Esophagus muscularis mucosa (tissue), 4 donors: ENCODE measurements around the gene FASTK. TPM values are rescaled to one million over a fixed set of nuclear protein-coding genes. Genes with fewer than 3 reads are reported as not detected.

Source experiments
- DNase-seq: peaks from one replicate; pipeline ENCODE4 v3.0.0-alpha.2; 2017; ENCODE audit errors: extremely low spot score
- H3K27ac ChIP-seq, 4 donors: fragments of 200-600 bp; sonication (generic); replicated peaks in 1 of 4; 1 replicate in 3 of 4; 2 replicates in 1 of 4; pipeline ENCODE4 v1.5.1; 2016 to 2019; ENCODE audit warnings: mild to moderate bottlenecking in 1 of 4
- H3K27me3 ChIP-seq, 4 donors: fragments of 200-600 bp; sonication (generic); one replicate each; pipeline versions ENCODE4 v1.5.1 to v1.6.0; 2016 to 2019
- H3K36me3 ChIP-seq, 4 donors: fragments of 200-600 bp; sonication (generic); one replicate each; pipeline ENCODE4 v1.5.1; 2016 to 2019
- H3K4me1 ChIP-seq, 4 donors: fragments of 200-600 bp; sonication (generic); one replicate each; pipeline ENCODE4 v1.5.1; 2016 to 2019
- H3K4me3 ChIP-seq, 4 donors: fragments of 200-600 bp; sonication (generic); 1 replicate in 2 of 4; 2 replicates in 2 of 4; pipeline ENCODE4 v1.5.1; 2016 to 2019; ENCODE audit warnings: mild to moderate bottlenecking in 4 of 4, moderate library complexity in 1 of 4
- H3K9me3 ChIP-seq, 4 donors: fragments of 200-600 bp; sonication (generic); 1 replicate in 3 of 4; 2 replicates in 1 of 4; pipeline ENCODE4 v1.5.1; 2016 to 2019
- CTCF ChIP-seq, 3 experiments: fragments of 200-600 bp in 2 of 3; fragments of 450-650 bp in 1 of 3; sonication (generic) in 2 of 3; IDR thresholded peaks; one replicate each; pipeline ENCODE4 v1.5.1; 2017 to 2019; ENCODE audit warnings: antibody characterized with exemption in 3 of 3, mild to moderate bottlenecking in 2 of 3, moderate library complexity in 1 of 3
- EP300 ChIP-seq: sonication (generic); formaldehyde crosslinking; IDR thresholded peaks from one replicate; pipeline ENCODE4 v1.6.1; 2017; ENCODE audit warnings: antibody characterized with exemption
- POLR2A ChIP-seq: fragments of 450-650 bp; IDR thresholded peaks from one replicate; pipeline ENCODE4 v1.6.1; 2017; ENCODE audit warnings: antibody characterized with exemption, moderate library complexity, mild to moderate bottlenecking, low read depth
- POLR2AphosphoS5 ChIP-seq, 2 donors: sonication (generic); formaldehyde crosslinking; IDR thresholded peaks; one replicate each; pipeline ENCODE4 v1.6.1; 2017; ENCODE audit warnings: antibody characterized with exemption in 2 of 2
- WGBS: methylation state at CpG from one replicate; pipeline ENCODE4 v1.1.5; 2018; 5-methylcytosine and 5-hydroxymethylcytosine counted together
- intact Hi-C: fragments of 100-400 bp; cut with DNase I; formaldehyde crosslinking; loops from one replicate; pipeline ENCODE4 v1.15.1; 2023
- total RNA-seq, 4 donors: library from RNA; depleted of rRNA; stranded (reverse); fragments of >200 nt; gene quantifications; one replicate each; pipeline versions ENCODE4 v1.1.0 to v1.2.1, GENCODE V29; 2016

The FASTK gene, protein sequence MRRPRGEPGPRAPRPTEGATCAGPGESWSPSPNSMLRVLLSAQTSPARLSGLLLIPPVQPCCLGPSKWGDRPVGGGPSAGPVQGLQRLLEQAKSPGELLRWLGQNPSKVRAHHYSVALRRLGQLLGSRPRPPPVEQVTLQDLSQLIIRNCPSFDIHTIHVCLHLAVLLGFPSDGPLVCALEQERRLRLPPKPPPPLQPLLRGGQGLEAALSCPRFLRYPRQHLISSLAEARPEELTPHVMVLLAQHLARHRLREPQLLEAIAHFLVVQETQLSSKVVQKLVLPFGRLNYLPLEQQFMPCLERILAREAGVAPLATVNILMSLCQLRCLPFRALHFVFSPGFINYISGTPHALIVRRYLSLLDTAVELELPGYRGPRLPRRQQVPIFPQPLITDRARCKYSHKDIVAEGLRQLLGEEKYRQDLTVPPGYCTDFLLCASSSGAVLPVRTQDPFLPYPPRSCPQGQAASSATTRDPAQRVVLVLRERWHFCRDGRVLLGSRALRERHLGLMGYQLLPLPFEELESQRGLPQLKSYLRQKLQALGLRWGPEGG
- total RNA-seq, result 10 to 100 TPM; 45.7 to 74.9 (median 60.4) TPM

DNA sequence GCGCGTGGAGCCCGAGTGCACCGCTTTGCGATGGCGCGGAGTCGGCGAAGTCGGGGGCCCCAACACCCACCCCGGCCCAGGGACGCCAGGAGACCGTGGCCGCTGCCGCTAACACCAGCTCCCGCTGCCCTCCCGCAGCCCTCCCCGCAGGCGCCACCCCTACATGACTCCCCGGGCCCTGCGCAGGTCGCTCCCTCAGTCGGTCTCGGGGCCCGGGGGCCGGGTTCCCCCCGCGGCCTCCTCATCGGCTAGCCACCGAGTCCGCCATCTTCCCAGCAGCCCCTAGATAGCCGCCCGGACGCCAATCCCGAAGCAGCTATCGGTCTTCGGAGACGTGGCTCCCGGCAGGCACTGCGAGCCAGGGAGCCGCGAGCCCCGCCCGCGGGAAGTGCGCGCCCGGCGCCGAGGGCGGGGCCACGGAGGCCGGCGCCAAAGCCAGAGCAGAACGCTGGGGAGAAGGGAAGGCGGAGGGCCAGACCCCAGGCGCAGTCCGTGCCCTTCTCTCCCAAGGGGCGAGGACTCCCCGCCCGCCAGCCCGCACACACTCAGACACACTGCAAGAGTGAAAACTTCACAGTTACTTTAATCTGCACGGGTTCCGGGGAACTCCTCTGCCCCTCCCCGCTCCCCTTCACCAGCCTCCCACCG lies at the start of gene FASTK:
FASTK (minus strand) TSS at position 288 of the 648 bp plus-strand sequence; CDS start at position 245, 43 bp downstream.
- Histone ChIP-seq H3K36me3 (peaks cover 7 to 26% (median 16%) of the 10 kb centered on the region in 4 donors), H3K27ac (peak within 1 kb of the TSS; percentile 89 to 99 (median 94)), H3K9me3 (no peaks in the 10 kb centered on the region), H3K4me3 (peak within 1 kb of the TSS; percentile 66 to 89 (median 82)), H3K27me3 (no peaks in the 10 kb centered on the region), H3K4me1 (peaks cover 56 to 66% (median 65%) of the 10 kb centered on the region in 4 donors)
- no peak for DNase-seq
- peak; percentile 11 for TF ChIP-seq POLR2A
- no peak for TF ChIP-seq EP300
- TF ChIP-seq POLR2AphosphoS5 (IDR thresholded peaks at IDR 0.05), result peak; percentile 81 to 88
- no peak for TF ChIP-seq CTCF (IDR thresholded peaks at IDR 0.05)
- intact Hi-C loops, result no loop called here
- 13% methylated on average over 3 of the region's 66 CpGs for WGBS

DNA sequence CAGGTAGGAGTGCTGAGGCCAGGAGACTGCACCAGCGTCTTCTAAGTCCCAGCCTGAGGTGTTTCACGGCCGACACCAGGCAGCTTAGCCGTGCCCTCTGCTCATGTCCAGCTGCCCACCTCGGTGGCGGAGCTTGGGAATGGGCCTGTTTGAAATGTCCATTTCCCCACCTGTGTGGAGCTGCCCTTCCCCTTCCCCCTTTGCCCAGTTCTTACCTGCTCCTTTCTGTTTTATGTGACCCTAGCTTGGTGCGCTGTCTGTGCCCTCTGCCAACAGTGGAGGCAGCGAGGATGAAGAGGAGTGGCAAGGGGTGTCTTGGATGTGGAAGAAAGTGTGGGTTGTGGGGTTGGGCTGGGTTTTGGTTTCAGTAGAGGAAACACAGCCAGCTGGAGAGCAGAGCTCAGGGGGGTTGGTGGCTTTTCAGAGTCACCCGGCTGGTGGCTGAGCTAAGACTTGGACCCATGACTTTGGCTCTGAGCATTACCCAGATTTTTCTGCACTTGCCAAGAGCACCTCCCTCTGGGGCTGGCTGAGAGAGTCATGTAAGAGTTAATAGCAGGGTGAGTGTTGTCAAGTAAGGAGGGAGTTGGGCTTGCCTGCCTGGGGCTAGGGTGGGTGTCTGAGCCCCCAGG lies 49.5 kb upstream of the FASTK start:
- H3K27me3 ChIP-seq, result no peaks in the 10 kb centered on the region
- WGBS, result 96% methylated on average over 8 of the region's 9 CpGs
- intact Hi-C loops, result loop anchor here (10.0 kb wide), 1 partner anchor 115 kb away; the partner anchor contains the start of gene SMARCD3
- H3K9me3 ChIP-seq, result no peaks in the 10 kb centered on the region
- TF ChIP-seq CTCF (IDR thresholded peaks at IDR 0.05), result no peak
- TF ChIP-seq POLR2AphosphoS5 (IDR thresholded peaks at IDR 0.05), result no peak
- no peak for TF ChIP-seq EP300
- TF ChIP-seq POLR2A, result no peak
- no peak for DNase-seq
- no peak overlapping the region for H3K27ac ChIP-seq
- H3K36me3 ChIP-seq, result peaks cover 43 to 84% (median 75%) of the 10 kb centered on the region in 4 donors
- no peak overlapping the region for H3K4me3 ChIP-seq
- H3K4me1 ChIP-seq, result peaks cover 11 to 24% (median 16%) of the 10 kb centered on the region in 4 donors

DNA sequence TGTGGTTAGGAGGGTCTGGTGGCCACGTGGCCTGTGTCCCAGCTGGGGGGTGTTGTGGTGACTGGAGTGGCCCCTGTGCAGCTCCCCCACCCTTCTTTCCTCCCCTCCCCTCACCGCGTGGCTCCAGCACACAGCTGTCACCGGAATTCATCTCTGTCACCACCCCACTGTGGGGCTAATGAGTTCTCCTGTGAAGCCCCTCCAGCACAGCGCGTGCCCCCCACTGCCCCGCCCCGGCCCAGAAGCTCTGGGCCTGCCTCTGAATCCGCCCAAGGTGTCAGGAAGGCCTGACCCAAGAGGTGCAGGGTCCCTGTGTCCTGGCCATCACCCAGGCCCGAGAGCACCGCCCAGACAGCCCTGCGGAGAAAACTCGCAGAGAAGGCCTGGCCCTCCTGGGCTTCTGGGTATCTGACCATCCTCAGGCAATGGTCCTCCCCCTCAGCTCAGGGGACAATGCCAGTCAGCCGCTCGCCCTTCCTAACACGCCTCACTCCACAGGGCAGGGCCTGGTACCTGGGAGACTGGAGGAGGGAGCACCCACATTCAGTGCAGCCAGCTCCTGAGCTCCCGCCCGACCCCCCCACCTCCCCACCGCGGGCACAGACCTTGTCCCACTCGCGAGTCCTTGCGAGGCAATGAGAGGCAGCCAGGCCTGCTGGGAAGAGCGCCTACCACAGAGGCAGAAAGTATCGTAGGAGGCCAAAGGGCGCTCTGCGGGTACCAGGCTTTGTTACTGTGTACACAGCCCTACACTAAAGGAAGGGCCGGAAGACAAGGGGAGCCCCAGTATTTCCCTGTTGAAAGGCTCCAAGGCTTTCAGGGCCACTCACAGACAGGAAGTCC lies 48.7 kb upstream of the FASTK start:
- Histone ChIP-seq H3K4me3 (no peak overlapping the region), H3K27ac (no peak overlapping the region), H3K9me3 (no peaks in the 10 kb centered on the region), H3K36me3 (peaks cover 38 to 82% (median 74%) of the 10 kb centered on the region in 4 donors), H3K4me1 (peaks cover 13 to 27% (median 20%) of the 10 kb centered on the region in 4 donors), H3K27me3 (no peaks in the 10 kb centered on the region)
- TF ChIP-seq EP300, result no peak
- TF ChIP-seq POLR2AphosphoS5 (IDR thresholded peaks at IDR 0.05), result no peak
- no peak for TF ChIP-seq POLR2A
- no peak for TF ChIP-seq CTCF (IDR thresholded peaks at IDR 0.05)
- intact Hi-C loops, result loop anchor here (10.0 kb wide), 1 partner anchor 115 kb away; the partner anchor contains the start of gene SMARCD3
- no peak for DNase-seq
- WGBS, result 78% methylated on average over 22 of the region's 28 CpGs

- Histone ChIP-seq H3K4me1 (peaks cover 15 to 33% (median 22%) of the 10 kb centered on the region in 4 donors), H3K4me3 (no peak overlapping the region), H3K36me3 (peaks cover 35 to 82% (median 70%) of the 10 kb centered on the region in 4 donors), H3K27ac (no peak overlapping the region), H3K27me3 (no peaks in the 10 kb centered on the region), H3K9me3 (no peaks in the 10 kb centered on the region)
- intact Hi-C loops, result loop anchor here (10.0 kb wide), 1 partner anchor 116 kb away; the partner anchor contains the start of gene SMARCD3
- no peak for TF ChIP-seq POLR2AphosphoS5 (IDR thresholded peaks at IDR 0.05)
- TF ChIP-seq CTCF (IDR thresholded peaks at IDR 0.05), result no peak
- no peak for TF ChIP-seq EP300
- TF ChIP-seq POLR2A, result no peak
- DNase-seq, result no peak
- WGBS, result 78% methylated on average over 4 of the region's 8 CpGs
Observed at GRCh38 chr7:151128716-151129115, 48.1 kb upstream of the FASTK start.
